SU-DHL-6 (cell line): Measurements from ENCODE around the gene SPX.

Source experiments
- CTCF ChIP-seq: fragments of 200-600 bp; sonication (generic); IDR thresholded peaks from one replicate; pipeline ENCODE4 v1.5.1; 2017; ENCODE audit warnings: antibody characterized with exemption, mild to moderate bottlenecking, low read length, moderate library complexity; ENCODE audit not compliant: insufficient read depth, poor library complexity, severe bottlenecking
- EZH2phosphoT487 ChIP-seq: fragments of 200-600 bp; sonication (generic), shearing (Covaris generic); conservative IDR thresholded peaks from 2 replicates; pipeline ENCODE4 v1.6.1; 2018; ENCODE audit warnings: mild to moderate bottlenecking, antibody characterized with exemption, low read length, moderate library complexity, mixed read lengths

GRCh38 chr12:21577516-21577915, 51.4 kb downstream of the SPX start:
- no peak for TF ChIP-seq EZH2phosphoT487
- no peak for TF ChIP-seq CTCF
